Measurements from ENCODE around the gene MRPL24.

The MRPL24 gene

GRCh38 chr1:156742801-156743200 lies 1.9 kb upstream of the MRPL24 start:
- no peak for FAIRE-seq

- FAIRE-seq, result no peak
These were observed 1.1 kb upstream of the MRPL24 start for GRCh38 chr1:156742017-156742416.

- no peak for FAIRE-seq
These were observed 644 bp upstream of the MRPL24 start for GRCh38 chr1:156741481-156741983.

- FAIRE-seq, result no peak
These were observed 599 bp downstream of the MRPL24 start for GRCh38 chr1:156740237-156740740.

GRCh38 chr1:156738916-156739315 lies 2.0 kb downstream of the MRPL24 start:
- no peak for FAIRE-seq

GRCh38 chr1:156738407-156738806 lies 2.5 kb downstream of the MRPL24 start:
- FAIRE-seq, result no peak

GRCh38 chr1:156733989-156734584 lies 6.8 kb downstream of the MRPL24 start:
- no peak for FAIRE-seq

GRCh38 chr1:156728599-156729462 lies 12.1 kb downstream of the MRPL24 start, which contains the start of gene ISG20L2:
ISG20L2 (minus strand) TSS chr1:156728766; CDS start chr1:156727652, 1,114 bp downstream.
- FAIRE-seq, result peak; percentile 46

GRCh38 chr1:156727926-156728598 lies 12.8 kb downstream of the MRPL24 start, which contains the start of gene METTL25B:
METTL25B (plus strand) TSS chr1:156728469; CDS start chr1:156729105, 636 bp downstream.
- no peak for FAIRE-seq

- FAIRE-seq, result no peak
These were observed 13.4 kb downstream of the MRPL24 start for GRCh38 chr1:156727492-156727891.

- no peak for FAIRE-seq
These were observed 14.2 kb downstream of the MRPL24 start for GRCh38 chr1:156726549-156727226.

- FAIRE-seq, result peak; percentile 29
These were observed 15.1 kb downstream of the MRPL24 start for GRCh38 chr1:156725683-156726280.

- FAIRE-seq, result no peak
These were observed 19.4 kb downstream of the MRPL24 start for GRCh38 chr1:156721535-156721934.

- FAIRE-seq, result no peak
These were observed 19.8 kb downstream of the MRPL24 start for GRCh38 chr1:156721131-156721530.

- FAIRE-seq, result no peak
These were observed 23.5 kb downstream of the MRPL24 start for GRCh38 chr1:156717351-156717750.

- no peak for FAIRE-seq
These were observed 26.1 kb downstream of the MRPL24 start for GRCh38 chr1:156714830-156715229.

GRCh38 chr1:156712626-156713025 lies 28.3 kb downstream of the MRPL24 start:
- no peak for FAIRE-seq

- no peak for FAIRE-seq
These were observed 29.7 kb downstream of the MRPL24 start for GRCh38 chr1:156711011-156711817.

GRCh38 chr1:156709757-156710489 lies 31.0 kb downstream of the MRPL24 start:
- FAIRE-seq, result no peak

GRCh38 chr1:156709031-156709430 lies 31.9 kb downstream of the MRPL24 start:
- FAIRE-seq, result no peak

Measured in A204.1 (cell line).